ENCODE results near the gene LCN12. TPM values are rescaled to one million over a fixed set of nuclear protein-coding genes. Genes with fewer than 3 reads are reported as not detected.
A peak's percentile ranks its signal among the peaks of the same experiment; 100 is the strongest.

Gene LCN12
- total RNA-seq, 1 donor from 2014 or later = 1.1 TPM

DNA sequence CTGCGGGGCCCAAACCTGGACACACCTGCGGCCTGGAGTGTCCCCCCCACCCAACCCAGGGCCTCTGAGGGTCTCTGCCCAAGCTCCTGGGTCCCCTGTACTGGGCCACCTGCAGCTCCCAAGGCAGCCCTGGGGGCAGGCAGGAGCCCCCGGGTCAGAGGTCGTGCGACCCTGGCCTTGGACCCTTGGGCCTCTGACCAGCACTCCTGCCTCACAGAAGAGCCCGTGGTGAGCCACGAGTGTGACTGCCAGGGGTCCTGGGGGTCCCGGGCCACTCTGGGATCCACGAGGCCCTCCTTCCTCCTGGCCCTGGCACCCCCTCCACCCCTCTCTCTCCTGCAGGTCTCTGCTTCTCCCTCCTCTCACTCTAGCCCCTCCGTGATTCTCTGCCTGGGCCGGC, 20.3 kb downstream of the LCN12 start:
- no peaks in the 10 kb centered on the region for H3K4me1 Mint-ChIP-seq
- no peak overlapping the region for H3K4me3 Mint-ChIP-seq
- peaks cover 3% of the 10 kb centered on the region for H3K27me3 Mint-ChIP-seq (ENCODE audit: low read depth)

GRCh38 chr9:136972743-136973142, 20.7 kb downstream of the LCN12 start:
- Mint-ChIP-seq H3K9me3 (no peaks in the 10 kb centered on the region), H3K36me3 (ENCODE audit: low read depth) (no peaks in the 10 kb centered on the region), H3K27me3 (ENCODE audit: low read depth) (peaks cover 7% of the 10 kb centered on the region), H3K4me3 (no peak overlapping the region), H3K4me1 (no peaks in the 10 kb centered on the region), H3K27ac (ENCODE audit: unreplicated experiment) (no peak overlapping the region)
- no peak for DNase-seq (ENCODE audit: low read depth, low spot score)
- TF ChIP-seq CTCF (conservative IDR thresholded peaks at IDR 0.05) = no peak

More for the DNA sequence above, 20.3 kb downstream of the LCN12 start:
- no peak for DNase-seq (ENCODE audit: low read depth, low spot score)
- no peak for TF ChIP-seq CTCF (conservative IDR thresholded peaks at IDR 0.05)
- no peak overlapping the region for H3K27ac Mint-ChIP-seq (ENCODE audit: unreplicated experiment)
- no peaks in the 10 kb centered on the region for H3K36me3 Mint-ChIP-seq (ENCODE audit: low read depth)
- H3K9me3 Mint-ChIP-seq = no peaks in the 10 kb centered on the region

- no peaks in the 10 kb centered on the region for H3K36me3 Mint-ChIP-seq (ENCODE audit: low read depth)
Observed at GRCh38 chr9:136973618-136974617, 21.8 kb downstream of the LCN12 start.

GRCh38 chr9:136974817-136975535, 22.9 kb downstream of the LCN12 start:
- Mint-ChIP-seq H3K27me3 (ENCODE audit: low read depth) (peaks cover 7% of the 10 kb centered on the region), H3K27ac (ENCODE audit: unreplicated experiment) (no peak overlapping the region), H3K4me1 (no peaks in the 10 kb centered on the region), H3K36me3 (ENCODE audit: low read depth) (no peaks in the 10 kb centered on the region), H3K4me3 (no peak overlapping the region), H3K9me3 (no peaks in the 10 kb centered on the region)
- TF ChIP-seq CTCF (conservative IDR thresholded peaks at IDR 0.05) = no peak
- no peak for DNase-seq (ENCODE audit: low read depth, low spot score)

More at GRCh38 chr9:136973618-136974617, 21.8 kb downstream of the LCN12 start:
- H3K4me1 Mint-ChIP-seq = no peaks in the 10 kb centered on the region
- no peak for DNase-seq (ENCODE audit: low read depth, low spot score)
- no peaks in the 10 kb centered on the region for H3K9me3 Mint-ChIP-seq
- H3K27ac Mint-ChIP-seq (ENCODE audit: unreplicated experiment) = no peak overlapping the region
- H3K4me3 Mint-ChIP-seq = no peak overlapping the region
- TF ChIP-seq CTCF (conservative IDR thresholded peaks at IDR 0.05) = no peak
- peaks cover 7% of the 10 kb centered on the region for H3K27me3 Mint-ChIP-seq (ENCODE audit: low read depth)

GRCh38 chr9:136975644-136976043, 23.6 kb downstream of the LCN12 start:
- peak; percentile 21 for TF ChIP-seq CTCF (conservative IDR thresholded peaks at IDR 0.05)
- Mint-ChIP-seq H3K36me3 (ENCODE audit: low read depth) (no peaks in the 10 kb centered on the region), H3K27me3 (ENCODE audit: low read depth) (peaks cover 7% of the 10 kb centered on the region), H3K27ac (ENCODE audit: unreplicated experiment) (no peak overlapping the region), H3K9me3 (no peaks in the 10 kb centered on the region), H3K4me1 (peaks cover 3% of the 10 kb centered on the region), H3K4me3 (no peak overlapping the region)
- DNase-seq (ENCODE audit: low read depth, low spot score) = no peak
